ENCODE results near the gene ZSCAN31. TPM values are rescaled to one million over a fixed set of nuclear protein-coding genes. Genes with fewer than 3 reads are reported as not detected.

The ZSCAN31 gene
- total RNA-seq, 1 experiment from 2014 or later, result 10.1 TPM

DNA sequence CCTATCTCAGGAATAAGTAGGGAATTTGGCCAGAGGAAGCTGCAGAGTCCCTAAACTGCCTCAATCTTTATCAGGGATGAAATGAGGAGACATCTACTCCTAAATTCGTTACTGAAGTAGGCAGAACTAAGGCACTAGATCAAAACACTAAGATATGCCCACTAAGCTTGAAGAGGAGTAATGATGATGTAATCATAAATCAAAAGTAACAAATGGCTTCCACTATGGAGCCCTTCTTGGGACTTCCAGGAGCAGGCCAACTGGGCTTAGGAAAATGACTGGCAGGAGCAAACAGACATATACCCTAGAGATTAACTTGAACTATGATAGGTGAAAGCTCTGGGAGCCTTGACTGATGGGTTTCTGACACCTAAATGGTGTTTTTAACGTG lies 48.2 kb upstream of the ZSCAN31 start (continued):
- TF ChIP-seq JUND (IDR thresholded peaks at IDR 0.05) (no peak), SP1 (IDR thresholded peaks at IDR 0.05; ENCODE audit: low read depth) (no peak), EZH2 (IDR thresholded peaks at IDR 0.05) (no peak)
- TF ChIP-seq, protein P1, sequence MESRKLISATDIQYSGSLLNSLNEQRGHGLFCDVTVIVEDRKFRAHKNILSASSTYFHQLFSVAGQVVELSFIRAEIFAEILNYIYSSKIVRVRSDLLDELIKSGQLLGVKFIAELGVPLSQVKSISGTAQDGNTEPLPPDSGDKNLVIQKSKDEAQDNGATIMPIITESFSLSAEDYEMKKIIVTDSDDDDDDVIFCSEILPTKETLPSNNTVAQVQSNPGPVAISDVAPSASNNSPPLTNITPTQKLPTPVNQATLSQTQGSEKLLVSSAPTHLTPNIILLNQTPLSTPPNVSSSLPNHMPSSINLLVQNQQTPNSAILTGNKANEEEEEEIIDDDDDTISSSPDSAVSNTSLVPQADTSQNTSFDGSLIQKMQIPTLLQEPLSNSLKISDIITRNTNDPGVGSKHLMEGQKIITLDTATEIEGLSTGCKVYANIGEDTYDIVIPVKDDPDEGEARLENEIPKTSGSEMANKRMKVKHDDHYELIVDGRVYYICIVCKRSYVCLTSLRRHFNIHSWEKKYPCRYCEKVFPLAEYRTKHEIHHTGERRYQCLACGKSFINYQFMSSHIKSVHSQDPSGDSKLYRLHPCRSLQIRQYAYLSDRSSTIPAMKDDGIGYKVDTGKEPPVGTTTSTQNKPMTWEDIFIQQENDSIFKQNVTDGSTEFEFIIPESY (IDR thresholded peaks at IDR 0.05; ENCODE audit: extremely low read depth, insufficient replicate concordance, low read length), result no peak
- TF ChIP-seq, protein P2, sequence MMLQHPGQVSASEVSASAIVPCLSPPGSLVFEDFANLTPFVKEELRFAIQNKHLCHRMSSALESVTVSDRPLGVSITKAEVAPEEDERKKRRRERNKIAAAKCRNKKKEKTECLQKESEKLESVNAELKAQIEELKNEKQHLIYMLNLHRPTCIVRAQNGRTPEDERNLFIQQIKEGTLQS (IDR thresholded peaks at IDR 0.05), result no peak

DNA sequence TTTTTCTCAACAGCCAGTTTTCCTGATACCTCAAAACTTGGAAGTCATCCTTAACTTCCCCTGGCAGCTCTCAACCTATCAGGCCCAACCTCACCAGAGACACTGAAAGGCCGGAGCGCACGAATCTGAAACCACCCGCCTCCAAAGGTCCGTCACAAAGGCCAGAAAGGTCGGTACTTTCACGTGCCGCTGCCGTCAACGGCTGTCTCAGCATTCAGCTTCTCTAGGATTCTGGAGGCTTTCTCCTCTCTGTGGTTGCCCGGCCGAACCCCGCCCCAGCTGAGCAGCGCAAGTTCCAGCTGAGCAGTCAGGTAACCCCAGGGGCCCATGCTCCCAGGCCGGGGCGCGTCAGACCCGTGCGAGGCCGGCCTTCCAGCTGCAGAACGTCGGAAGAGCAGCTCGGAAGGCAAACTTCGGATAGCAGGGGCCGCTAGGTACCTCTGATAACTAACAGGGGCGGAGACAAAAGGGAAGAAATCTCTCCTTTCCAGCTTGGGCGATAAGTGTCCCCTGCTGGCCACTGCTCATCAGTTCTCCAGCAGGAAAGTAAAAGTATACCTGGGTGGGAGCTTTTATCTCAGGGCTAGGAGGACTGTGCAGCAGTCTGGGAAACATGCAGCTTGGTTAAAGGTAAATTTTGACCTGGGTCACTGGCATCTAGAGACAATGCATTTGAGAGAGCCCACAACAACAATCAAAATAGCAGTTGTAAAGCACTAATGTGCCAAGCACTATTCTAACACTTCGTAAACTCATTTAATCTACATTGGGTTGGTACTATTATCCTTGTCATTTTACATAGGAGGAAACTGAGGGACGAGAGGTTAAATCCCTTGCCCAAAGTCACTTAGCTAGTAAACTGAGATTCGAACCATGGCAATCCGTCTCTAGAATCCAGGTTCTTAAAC lies 47.5 kb upstream of the ZSCAN31 start:
- RAD21 ChIA-PET (ENCODE audit: low non-redundant PET in 1 of 2, low total read pairs in 2 of 2, uncharacterized antibody in 2 of 2, unreplicated experiment in 2 of 2), result interaction anchor here (0.8 to 1.1 kb wide), 3 partner anchors 132 to 259 kb away, joined by 3 read pairs; partner anchors contain the start of genes ZKSCAN4 (in 1 of the 2), ZKSCAN8 (in 1 of the 2) and ZSCAN16 (in 1 of the 2)
- intact Hi-C loops (cut with micrococcal nuclease), result no loop called here
- TF ChIP-seq POLR2AphosphoS5 (IDR thresholded peaks at IDR 0.05; ENCODE audit: low read depth, low read length), result peak; percentile 60
- TF ChIP-seq YY1 (IDR thresholded peaks at IDR 0.05; ENCODE audit: extremely low read depth, insufficient replicate concordance, low read depth, low read length), result peak; percentile 41
- TF ChIP-seq JUND (IDR thresholded peaks at IDR 0.05), result no peak
- TF ChIP-seq, protein P3, sequence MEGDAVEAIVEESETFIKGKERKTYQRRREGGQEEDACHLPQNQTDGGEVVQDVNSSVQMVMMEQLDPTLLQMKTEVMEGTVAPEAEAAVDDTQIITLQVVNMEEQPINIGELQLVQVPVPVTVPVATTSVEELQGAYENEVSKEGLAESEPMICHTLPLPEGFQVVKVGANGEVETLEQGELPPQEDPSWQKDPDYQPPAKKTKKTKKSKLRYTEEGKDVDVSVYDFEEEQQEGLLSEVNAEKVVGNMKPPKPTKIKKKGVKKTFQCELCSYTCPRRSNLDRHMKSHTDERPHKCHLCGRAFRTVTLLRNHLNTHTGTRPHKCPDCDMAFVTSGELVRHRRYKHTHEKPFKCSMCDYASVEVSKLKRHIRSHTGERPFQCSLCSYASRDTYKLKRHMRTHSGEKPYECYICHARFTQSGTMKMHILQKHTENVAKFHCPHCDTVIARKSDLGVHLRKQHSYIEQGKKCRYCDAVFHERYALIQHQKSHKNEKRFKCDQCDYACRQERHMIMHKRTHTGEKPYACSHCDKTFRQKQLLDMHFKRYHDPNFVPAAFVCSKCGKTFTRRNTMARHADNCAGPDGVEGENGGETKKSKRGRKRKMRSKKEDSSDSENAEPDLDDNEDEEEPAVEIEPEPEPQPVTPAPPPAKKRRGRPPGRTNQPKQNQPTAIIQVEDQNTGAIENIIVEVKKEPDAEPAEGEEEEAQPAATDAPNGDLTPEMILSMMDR (IDR thresholded peaks at IDR 0.05 in 2 of 3, conservative IDR thresholded peaks at IDR 0.05 in 1 of 3; ENCODE audit: borderline replicate concordance in 1 of 3, insufficient read depth in 1 of 3, low read depth in 2 of 3, low read length in 2 of 3), result peak; percentile 41 to 69 (median 69); a peak in 5 of 6 replicates
- peak; percentile 84 for TF ChIP-seq TCF7L2 (IDR thresholded peaks at IDR 0.05; ENCODE audit: borderline replicate concordance, extremely low read depth, insufficient read depth, insufficient read length)
- no peak for TF ChIP-seq EZH2 (IDR thresholded peaks at IDR 0.05)
- no peak for TF ChIP-seq EZH2phosphoT487 (IDR thresholded peaks at IDR 0.05; ENCODE audit: borderline replicate concordance)
- TF ChIP-seq, protein P2 (IDR thresholded peaks at IDR 0.05), result no peak
- TF ChIP-seq FOSL1 (IDR thresholded peaks at IDR 0.05; ENCODE audit: low read depth), result no peak
- TF ChIP-seq, protein P4, sequence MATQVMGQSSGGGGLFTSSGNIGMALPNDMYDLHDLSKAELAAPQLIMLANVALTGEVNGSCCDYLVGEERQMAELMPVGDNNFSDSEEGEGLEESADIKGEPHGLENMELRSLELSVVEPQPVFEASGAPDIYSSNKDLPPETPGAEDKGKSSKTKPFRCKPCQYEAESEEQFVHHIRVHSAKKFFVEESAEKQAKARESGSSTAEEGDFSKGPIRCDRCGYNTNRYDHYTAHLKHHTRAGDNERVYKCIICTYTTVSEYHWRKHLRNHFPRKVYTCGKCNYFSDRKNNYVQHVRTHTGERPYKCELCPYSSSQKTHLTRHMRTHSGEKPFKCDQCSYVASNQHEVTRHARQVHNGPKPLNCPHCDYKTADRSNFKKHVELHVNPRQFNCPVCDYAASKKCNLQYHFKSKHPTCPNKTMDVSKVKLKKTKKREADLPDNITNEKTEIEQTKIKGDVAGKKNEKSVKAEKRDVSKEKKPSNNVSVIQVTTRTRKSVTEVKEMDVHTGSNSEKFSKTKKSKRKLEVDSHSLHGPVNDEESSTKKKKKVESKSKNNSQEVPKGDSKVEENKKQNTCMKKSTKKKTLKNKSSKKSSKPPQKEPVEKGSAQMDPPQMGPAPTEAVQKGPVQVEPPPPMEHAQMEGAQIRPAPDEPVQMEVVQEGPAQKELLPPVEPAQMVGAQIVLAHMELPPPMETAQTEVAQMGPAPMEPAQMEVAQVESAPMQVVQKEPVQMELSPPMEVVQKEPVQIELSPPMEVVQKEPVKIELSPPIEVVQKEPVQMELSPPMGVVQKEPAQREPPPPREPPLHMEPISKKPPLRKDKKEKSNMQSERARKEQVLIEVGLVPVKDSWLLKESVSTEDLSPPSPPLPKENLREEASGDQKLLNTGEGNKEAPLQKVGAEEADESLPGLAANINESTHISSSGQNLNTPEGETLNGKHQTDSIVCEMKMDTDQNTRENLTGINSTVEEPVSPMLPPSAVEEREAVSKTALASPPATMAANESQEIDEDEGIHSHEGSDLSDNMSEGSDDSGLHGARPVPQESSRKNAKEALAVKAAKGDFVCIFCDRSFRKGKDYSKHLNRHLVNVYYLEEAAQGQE (IDR thresholded peaks at IDR 0.05; ENCODE audit: low read depth), result no peak

More for the DNA sequence above, 47.5 kb upstream of the ZSCAN31 start:
- Histone ChIP-seq H3K9me2 (ENCODE audit: insufficient read depth) (no peaks in the 10 kb centered on the region), H3K9ac (ENCODE audit: low read length) (peak overlapping the region; percentile 32), H3K79me2 (ENCODE audit: insufficient read depth, low read length) (no peaks in the 10 kb centered on the region), H4K20me1 (ENCODE audit: insufficient read depth) (no peaks in the 10 kb centered on the region), H3K36me3 (ENCODE audit: control insufficient read depth in 1 of 2, insufficient read depth in 2 of 2, low read length in 2 of 2) (no peaks in the 10 kb centered on the region), H3K27ac (ENCODE audit: low read depth, low read length) (peak overlapping the region; percentile 73), H3K27me3 (ENCODE audit: insufficient read depth, low read length) (no peaks in the 10 kb centered on the region), H3K4me1 (ENCODE audit: control insufficient read depth in 1 of 2, insufficient read depth in 2 of 2, low read length in 2 of 2) (peaks cover 7 to 17% of the 10 kb centered on the region in 2 experiments; a peak in 3 of 4 replicates), H3K4me2 (ENCODE audit: low read length) (peak overlapping the region; percentile 82), H3K4me3 (replicated peaks in 1 of 2; ENCODE audit: low read depth in 1 of 2, low read length in 2 of 2) (peak overlapping the region; percentile 49 to 55), H2AFZ (ENCODE audit: low read depth, low read length, poor library complexity, severe bottlenecking) (peak overlapping the region; percentile 55), H3K9me3 (ENCODE audit: control insufficient read depth in 1 of 2, insufficient read depth in 1 of 2, low read depth in 1 of 2, low read length in 2 of 2) (no peaks in the 10 kb centered on the region; a peak in 1 of 4 replicates)
- POLR2A ChIA-PET, result interaction anchor here (0.6 to 2.2 kb wide), 9 partner anchors 14 to 629 kb away, joined by 3 to 14 read pairs (median 4); partner anchors contain the start of genes ZKSCAN3, ZKSCAN4, ZKSCAN8 and ZSCAN31
- peak; percentile 93 for ATAC-seq
- peak; percentile 82 for DNase-seq (ENCODE audit: low read depth, low spot score)
- BruUV-seq (replicated peaks), result no TSS peak
- CTCF ChIA-PET, result interaction anchor here (0.6 to 2.6 kb wide), 11 partner anchors 8 to 489 kb away, joined by 3 to 20 read pairs (median 3); partner anchors contain the start of genes ZSCAN16, ZSCAN26 and ZSCAN31
